Breast epithelium (tissue), 4 donors: ENCODE results near the gene CLNK. TPM values are rescaled to one million over a fixed set of nuclear protein-coding genes. Genes with fewer than 3 reads are reported as not detected.

Experiments
- DNase-seq, 2 donors: peaks; one replicate each; pipeline ENCODE4 v3.0.0-alpha.2; 2019; ENCODE audit warnings: low spot score in 2 of 2
- H3K27ac ChIP-seq, 2 donors: fragments of 200-600 bp; sonication (generic) in 1 of 2; one replicate each; pipeline ENCODE4 v1.5.1; 2016 to 2019; ENCODE audit warnings: mild to moderate bottlenecking in 1 of 2
- H3K27me3 ChIP-seq, 2 donors: fragments of 200-600 bp; sonication (generic) in 1 of 2; one replicate each; pipeline versions ENCODE4 v1.5.1 to v1.6.0; 2017 to 2019; ENCODE audit warnings: control low read depth in 1 of 2, mild to moderate bottlenecking in 1 of 2
- H3K36me3 ChIP-seq: fragments of 200-600 bp; one replicate; pipeline ENCODE4 v1.5.1; 2019
- H3K4me1 ChIP-seq, 2 donors: fragments of 200-600 bp; sonication (generic); one replicate each; pipeline ENCODE4 v1.5.1; 2016 to 2019; ENCODE audit warnings: control low read depth in 1 of 2
- H3K4me3 ChIP-seq, 3 donors: fragments of 200-600 bp; sonication (generic); 1 replicate in 2 of 3; 2 replicates in 1 of 3; pipeline ENCODE4 v1.5.1; 2016 to 2019; ENCODE audit warnings: mild to moderate bottlenecking in 3 of 3, moderate library complexity in 2 of 3
- H3K9me3 ChIP-seq, 2 donors: fragments of 200-600 bp; sonication (generic) in 1 of 2; one replicate each; pipeline ENCODE4 v1.5.1; 2016 to 2019; ENCODE audit warnings: control low read depth in 1 of 2
- CTCF ChIP-seq, 3 donors: fragments of 450-650 bp; IDR thresholded peaks; one replicate each; pipeline ENCODE4 v1.5.1; 2016 to 2017; ENCODE audit warnings: antibody characterized with exemption in 3 of 3, mild to moderate bottlenecking in 3 of 3, moderate library complexity in 3 of 3
- POLR2A ChIP-seq: fragments of 450-650 bp; IDR thresholded peaks from one replicate; pipeline ENCODE4 v1.6.1; 2016; ENCODE audit warnings: antibody characterized with exemption, mild to moderate bottlenecking, moderate library complexity
- POLR2AphosphoS5 ChIP-seq, 3 donors: sonication (generic); formaldehyde crosslinking; IDR thresholded peaks; one replicate each; pipeline ENCODE4 v1.6.1; 2017; ENCODE audit warnings: antibody characterized with exemption in 3 of 3
- intact Hi-C: fragments of 100-400 bp; cut with DNase I; formaldehyde crosslinking; loops from one replicate; pipeline ENCODE4 v1.15.1; 2023; ENCODE audit warnings: low total_unique reads
- total RNA-seq, 3 donors: library from RNA; depleted of rRNA; stranded (reverse); fragments of >200 nt; gene quantifications; one replicate each; pipeline ENCODE4 v1.1.0, GENCODE V29; 2016

CLNK gene
- total RNA-seq, 3 donors from 2014 or later: under 0.01 TPM; not detected in 2

GRCh38 chr4:10608501-10609219 lies 75.9 kb downstream of the CLNK start:
- Histone ChIP-seq H3K4me3 (no peak overlapping the region), H3K4me1 (no peaks in the 10 kb centered on the region), H3K9me3 (no peaks in the 10 kb centered on the region), H3K27me3 (no peaks in the 10 kb centered on the region), H3K36me3 (no peaks in the 10 kb centered on the region), H3K27ac (no peak overlapping the region)
- intact Hi-C loops: no loop called here
- no peak for TF ChIP-seq CTCF (IDR thresholded peaks at IDR 0.05)
- TF ChIP-seq POLR2A: no peak
- TF ChIP-seq POLR2AphosphoS5 (IDR thresholded peaks at IDR 0.05): no peak
- DNase-seq: no peak

GRCh38 chr4:10607206-10607605 lies 77.4 kb downstream of the CLNK start:
- DNase-seq: no peak
- H3K4me3 ChIP-seq: no peak overlapping the region
- intact Hi-C loops: no loop called here
- no peak overlapping the region for H3K27ac ChIP-seq
- no peak for TF ChIP-seq CTCF (IDR thresholded peaks at IDR 0.05)
- TF ChIP-seq POLR2AphosphoS5 (IDR thresholded peaks at IDR 0.05): no peak
- no peak for TF ChIP-seq POLR2A
- no peaks in the 10 kb centered on the region for H3K27me3 ChIP-seq
- H3K36me3 ChIP-seq: no peaks in the 10 kb centered on the region
- no peaks in the 10 kb centered on the region for H3K9me3 ChIP-seq
- no peaks in the 10 kb centered on the region for H3K4me1 ChIP-seq

- intact Hi-C loops: no loop called here
- no peak for TF ChIP-seq CTCF (IDR thresholded peaks at IDR 0.05)
- no peak for TF ChIP-seq POLR2AphosphoS5 (IDR thresholded peaks at IDR 0.05)
- no peak for TF ChIP-seq POLR2A
- no peak overlapping the region for H3K4me3 ChIP-seq
- no peak overlapping the region for H3K27ac ChIP-seq
- no peaks in the 10 kb centered on the region for H3K9me3 ChIP-seq
- no peaks in the 10 kb centered on the region for H3K4me1 ChIP-seq
- H3K27me3 ChIP-seq: no peaks in the 10 kb centered on the region
- H3K36me3 ChIP-seq: no peaks in the 10 kb centered on the region
- no peak for DNase-seq
These were observed 77.9 kb downstream of the CLNK start for GRCh38 chr4:10606483-10607155.

- intact Hi-C loops: no loop called here
- Histone ChIP-seq H3K36me3 (no peaks in the 10 kb centered on the region), H3K4me1 (no peaks in the 10 kb centered on the region), H3K27me3 (no peaks in the 10 kb centered on the region), H3K27ac (no peak overlapping the region), H3K4me3 (no peak overlapping the region), H3K9me3 (no peaks in the 10 kb centered on the region)
- TF ChIP-seq POLR2A (no peak), CTCF (IDR thresholded peaks at IDR 0.05) (no peak), POLR2AphosphoS5 (IDR thresholded peaks at IDR 0.05) (no peak)
- DNase-seq: no peak
These were observed 78.7 kb downstream of the CLNK start for GRCh38 chr4:10605746-10606482.

- no peaks in the 10 kb centered on the region for H3K27me3 ChIP-seq
- no peaks in the 10 kb centered on the region for H3K9me3 ChIP-seq
- no peaks in the 10 kb centered on the region for H3K36me3 ChIP-seq
- intact Hi-C loops: no loop called here
- TF ChIP-seq POLR2A (no peak), POLR2AphosphoS5 (IDR thresholded peaks at IDR 0.05) (no peak), CTCF (IDR thresholded peaks at IDR 0.05) (no peak)
- no peak overlapping the region for H3K27ac ChIP-seq
- no peak overlapping the region for H3K4me3 ChIP-seq
- no peaks in the 10 kb centered on the region for H3K4me1 ChIP-seq
- no peak for DNase-seq
These were observed 79.5 kb downstream of the CLNK start for GRCh38 chr4:10605031-10605430.
